ENCODE measurements around the gene YWHAE. TPM values are rescaled to one million over a fixed set of nuclear protein-coding genes. Genes with fewer than 3 reads are reported as not detected.

The YWHAE gene
- total RNA-seq, 1 experiment from 2014 or later, result 1,282 TPM

GRCh38 chr17:1304522-1304921 is 95.5 kb downstream of the YWHAE start:
- Mint-ChIP-seq H3K9me3 (no peaks in the 10 kb centered on the region), H3K36me3 (ENCODE audit: insufficient read depth in 1 of 3, low read depth in 3 of 3) (no peaks in the 10 kb centered on the region), H3K27me3 (ENCODE audit: low read depth) (peaks cover 22% of the 10 kb centered on the region), H3K4me3 (no peak overlapping the region), H3K27ac (no peak overlapping the region), H3K4me1 (peaks cover 0 to 2% of the 10 kb centered on the region in 2 experiments; a peak in 1 of 4 replicates)
- no peaks in the 10 kb centered on the region for H3K27me3 ChIP-seq (ENCODE audit: insufficient read depth, low read length)
- H2BK15ac ChIP-seq (ENCODE audit: low read depth, low read length), result no peak overlapping the region
- H2BK120ac ChIP-seq (ENCODE audit: low read depth, low read length, poor library complexity, severe bottlenecking), result no peak overlapping the region
- H3K79me2 ChIP-seq (ENCODE audit: insufficient read depth, low read length), result no peaks in the 10 kb centered on the region
- no peak overlapping the region for H3K23ac ChIP-seq (ENCODE audit: insufficient read length, low read depth, low read length)
- H3K4me1 ChIP-seq (ENCODE audit: insufficient read depth, low read length), result no peaks in the 10 kb centered on the region
- no peak overlapping the region for H3K18ac ChIP-seq (ENCODE audit: insufficient read length, low read depth, low read length)
- H3K79me1 ChIP-seq (ENCODE audit: insufficient read depth, low read depth, low read length, poor library complexity, severe bottlenecking), result no peaks in the 10 kb centered on the region
- H2BK20ac ChIP-seq (ENCODE audit: low read depth, low read length, poor library complexity, severe bottlenecking), result no peak overlapping the region
- H3K14ac ChIP-seq (ENCODE audit: insufficient read depth, low read length), result no peak overlapping the region
- TF ChIP-seq, protein P1, sequence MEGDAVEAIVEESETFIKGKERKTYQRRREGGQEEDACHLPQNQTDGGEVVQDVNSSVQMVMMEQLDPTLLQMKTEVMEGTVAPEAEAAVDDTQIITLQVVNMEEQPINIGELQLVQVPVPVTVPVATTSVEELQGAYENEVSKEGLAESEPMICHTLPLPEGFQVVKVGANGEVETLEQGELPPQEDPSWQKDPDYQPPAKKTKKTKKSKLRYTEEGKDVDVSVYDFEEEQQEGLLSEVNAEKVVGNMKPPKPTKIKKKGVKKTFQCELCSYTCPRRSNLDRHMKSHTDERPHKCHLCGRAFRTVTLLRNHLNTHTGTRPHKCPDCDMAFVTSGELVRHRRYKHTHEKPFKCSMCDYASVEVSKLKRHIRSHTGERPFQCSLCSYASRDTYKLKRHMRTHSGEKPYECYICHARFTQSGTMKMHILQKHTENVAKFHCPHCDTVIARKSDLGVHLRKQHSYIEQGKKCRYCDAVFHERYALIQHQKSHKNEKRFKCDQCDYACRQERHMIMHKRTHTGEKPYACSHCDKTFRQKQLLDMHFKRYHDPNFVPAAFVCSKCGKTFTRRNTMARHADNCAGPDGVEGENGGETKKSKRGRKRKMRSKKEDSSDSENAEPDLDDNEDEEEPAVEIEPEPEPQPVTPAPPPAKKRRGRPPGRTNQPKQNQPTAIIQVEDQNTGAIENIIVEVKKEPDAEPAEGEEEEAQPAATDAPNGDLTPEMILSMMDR (conservative IDR thresholded peaks at IDR 0.05), result no peak
- H2BK5ac ChIP-seq (ENCODE audit: insufficient read length, low read length), result no peak overlapping the region
- no peak overlapping the region for H3T11ph ChIP-seq (ENCODE audit: low read length)
- no peak overlapping the region for H2AK5ac ChIP-seq (ENCODE audit: insufficient read length, low read length)
- H4K20me1 ChIP-seq (ENCODE audit: control insufficient read depth, insufficient read depth, insufficient read length), result no peaks in the 10 kb centered on the region
- WGBS (ENCODE audit: extremely low coverage, insufficient read length, low lambda C conversion rate), result no CpG with 5 or more reads among the region's 5 CpGs
- no peak overlapping the region for H4K91ac ChIP-seq (ENCODE audit: insufficient read length, low read depth, low read length)
- H3K4me2 ChIP-seq (ENCODE audit: insufficient read depth, insufficient read length, low read length), result no peak overlapping the region
- no peak overlapping the region for H4K8ac ChIP-seq (replicated peaks; ENCODE audit: insufficient read length, low read depth, low read length)
- no peak for DNase-seq
- H3K23me2 ChIP-seq (ENCODE audit: insufficient read length, low read depth, low read length, poor library complexity, severe bottlenecking), result no peaks in the 10 kb centered on the region
- no peak overlapping the region for H2BK12ac ChIP-seq (ENCODE audit: insufficient read length, low read depth, low read length)
- H4K5ac ChIP-seq (ENCODE audit: insufficient read length, low read depth, low read length), result no peak overlapping the region
- H3K27ac ChIP-seq (ENCODE audit: insufficient read length, low read depth, low read length), result no peak overlapping the region
- no peak overlapping the region for H3K56ac ChIP-seq (ENCODE audit: insufficient read length, low read depth, low read length)
- no peak overlapping the region for H2AFZ ChIP-seq (ENCODE audit: low read length)
- no peak overlapping the region for H3K9ac ChIP-seq (ENCODE audit: extremely low read depth, insufficient read length, low read length)
- no peaks in the 10 kb centered on the region for H3K9me3 ChIP-seq (ENCODE audit: control insufficient read depth, low read depth, low read length)
- H3K4ac ChIP-seq (ENCODE audit: low read depth, low read length), result no peak overlapping the region

Measured in H9 (cell line).